GM12872 (cell line): ENCODE measurements around the gene RPN2.

Source experiments
- CTCF ChIP-seq: IDR thresholded peaks from 3 replicates; pipeline ENCODE4 v1.5.1; 2011; ENCODE audit warnings: low read depth, mild to moderate bottlenecking, low read length, moderate library complexity; ENCODE audit not compliant: insufficient read depth

RPN2 gene

GRCh38 chr20:37188787-37189186 is 9.7 kb downstream of the RPN2 start:
- TF ChIP-seq CTCF: no peak

DNA sequence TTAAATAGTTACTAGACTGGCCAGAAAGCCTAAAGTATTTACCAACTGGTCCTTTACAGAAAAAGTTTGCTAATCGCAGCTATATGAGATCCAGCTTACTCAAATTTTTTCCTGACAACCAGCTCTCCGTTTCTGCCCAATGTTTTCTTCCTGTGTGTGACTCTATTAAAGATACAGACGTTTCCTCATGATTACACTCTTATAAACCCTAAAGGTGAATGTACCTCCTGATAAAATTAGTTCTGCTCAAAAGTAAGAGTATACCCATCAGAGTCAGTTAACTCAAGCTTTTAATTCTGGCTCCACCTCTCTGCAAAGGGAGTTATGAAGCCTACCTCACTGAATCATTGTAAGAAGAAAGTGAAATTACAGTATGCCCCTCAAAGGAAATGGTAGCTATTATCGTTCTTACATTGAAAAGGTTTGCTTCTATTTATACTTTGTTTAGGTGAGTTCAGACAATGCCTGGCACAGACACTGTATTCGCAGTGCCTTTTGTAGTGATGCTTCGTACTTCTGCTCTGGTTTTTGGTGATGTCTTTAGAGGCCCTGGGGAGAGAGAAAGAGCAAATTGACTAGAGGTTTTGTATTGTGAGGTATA is 10.4 kb downstream of the RPN2 start:
- TF ChIP-seq CTCF: no peak

DNA sequence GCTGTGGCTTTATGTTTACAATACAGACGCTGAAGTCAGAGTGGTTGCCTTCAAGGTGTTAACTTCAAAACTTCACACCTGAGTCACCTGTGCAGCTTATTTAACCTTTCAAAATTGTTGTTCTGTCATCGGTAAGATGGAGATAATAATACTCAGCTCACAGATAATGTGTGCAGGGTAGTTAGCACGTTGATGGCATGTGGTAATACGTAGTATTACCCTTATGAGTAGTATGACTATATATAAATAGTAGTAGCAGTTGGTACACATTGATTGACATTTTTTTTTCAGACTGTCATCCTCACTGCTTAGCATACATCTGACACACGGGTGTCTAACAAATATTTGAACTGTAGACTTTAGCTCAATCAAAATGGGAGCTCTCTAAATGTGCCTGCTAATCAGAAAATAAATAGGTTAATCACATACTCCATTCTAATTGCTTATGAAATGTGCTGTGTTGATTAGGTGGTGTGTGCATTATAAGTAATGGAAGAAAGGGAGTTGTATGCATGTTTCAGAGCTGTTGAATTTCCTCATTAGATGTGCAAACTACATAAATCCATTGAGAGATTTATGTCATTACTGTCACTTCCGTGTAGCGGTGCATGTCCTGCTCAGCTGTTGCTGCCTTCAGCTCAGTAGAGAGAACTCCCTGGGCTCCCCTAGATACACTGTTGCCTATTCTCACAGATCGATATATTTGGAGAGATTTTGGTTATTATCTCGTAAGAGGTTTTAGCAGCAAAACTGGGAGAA is 11.4 kb downstream of the RPN2 start:
- TF ChIP-seq CTCF: no peak

- TF ChIP-seq CTCF: peak; percentile 98
These were observed 13.2 kb downstream of the RPN2 start for GRCh38 chr20:37192137-37192854.

- no peak for TF ChIP-seq CTCF
These were observed 14.1 kb downstream of the RPN2 start for GRCh38 chr20:37193226-37193625.

DNA sequence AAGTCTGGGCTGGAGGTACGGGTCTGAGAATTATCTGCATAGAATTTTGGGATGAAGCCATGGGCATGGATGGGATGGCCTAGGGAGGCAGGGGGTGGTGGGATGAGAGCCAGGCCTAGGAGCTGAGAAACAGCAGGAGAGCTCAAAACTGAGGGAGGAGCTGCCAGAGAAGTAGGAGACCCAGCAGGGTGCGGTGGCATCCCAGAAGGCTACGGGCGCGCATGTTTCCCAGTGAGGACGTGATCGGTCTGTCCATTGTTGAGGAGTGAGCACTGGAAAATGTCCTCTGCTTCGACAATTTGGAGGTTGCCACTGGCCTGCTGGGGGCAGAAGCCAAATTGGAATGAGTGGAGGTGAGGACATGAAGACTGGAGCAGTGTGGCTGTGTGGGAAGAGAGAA is 14.7 kb downstream of the RPN2 start:
- no peak for TF ChIP-seq CTCF

DNA sequence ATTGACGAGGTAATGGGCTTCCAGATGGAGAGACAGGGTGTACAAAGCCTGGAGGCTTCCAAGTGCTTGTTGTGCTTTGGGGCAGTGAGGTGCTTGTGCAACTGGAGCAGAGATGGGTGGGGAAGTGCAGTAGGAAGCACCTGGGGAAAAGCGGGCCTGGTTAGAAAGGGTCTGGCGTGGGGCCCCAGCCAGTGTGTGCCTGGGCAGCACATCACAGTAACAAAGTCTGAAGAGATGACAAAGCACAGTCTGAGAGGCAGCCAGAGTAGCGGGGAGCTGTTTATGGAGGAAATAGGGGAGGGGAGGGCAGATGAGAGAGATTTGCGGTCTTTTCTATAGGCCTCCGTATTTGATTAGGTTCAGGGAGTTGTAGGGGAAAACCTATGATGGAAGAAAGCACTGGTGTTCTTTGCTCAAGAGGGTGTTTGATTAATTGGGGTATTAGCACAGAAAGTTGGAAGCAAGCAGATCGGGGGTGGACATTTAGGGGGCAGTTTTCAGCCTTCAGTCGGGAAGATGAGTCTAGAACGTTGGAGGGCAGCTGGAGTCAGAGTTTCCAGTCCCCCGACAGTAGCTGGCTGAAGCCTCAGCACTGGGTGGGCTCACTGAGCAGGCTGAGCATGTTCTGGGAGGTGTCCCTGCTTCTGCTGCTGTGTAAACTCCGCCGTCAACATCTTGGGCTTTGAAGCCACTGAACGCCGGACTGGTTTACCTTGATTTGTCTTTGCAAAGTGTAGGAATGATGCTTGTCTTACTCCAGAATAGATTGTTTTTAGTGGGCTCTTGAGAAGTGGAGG is 15.7 kb downstream of the RPN2 start:
- TF ChIP-seq CTCF: no peak
